Measurements from ENCODE around the gene ID1. TPM values are rescaled to one million over a fixed set of nuclear protein-coding genes. Genes with fewer than 3 reads are reported as not detected.
A peak's percentile ranks its signal among the peaks of the same experiment; 100 is the strongest.

The ID1 gene, protein sequence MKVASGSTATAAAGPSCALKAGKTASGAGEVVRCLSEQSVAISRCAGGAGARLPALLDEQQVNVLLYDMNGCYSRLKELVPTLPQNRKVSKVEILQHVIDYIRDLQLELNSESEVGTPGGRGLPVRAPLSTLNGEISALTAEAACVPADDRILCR
- total RNA-seq: 100 to 1,000 TPM; 103 to 222 TPM
- long read RNA-seq, transcript ID1-202 (2 exons, 994 nt): major isoform, 24 of 33 reads
- long read RNA-seq, transcript ID1-201 (1 exons, 1,233 nt): minor isoform, 8 of 33 reads
- long read RNA-seq, partial matches to known transcripts: 0 of 33 reads
- long read RNA-seq, other reads (novel, unspliced or antisense): 1 of 33 reads

DNA sequence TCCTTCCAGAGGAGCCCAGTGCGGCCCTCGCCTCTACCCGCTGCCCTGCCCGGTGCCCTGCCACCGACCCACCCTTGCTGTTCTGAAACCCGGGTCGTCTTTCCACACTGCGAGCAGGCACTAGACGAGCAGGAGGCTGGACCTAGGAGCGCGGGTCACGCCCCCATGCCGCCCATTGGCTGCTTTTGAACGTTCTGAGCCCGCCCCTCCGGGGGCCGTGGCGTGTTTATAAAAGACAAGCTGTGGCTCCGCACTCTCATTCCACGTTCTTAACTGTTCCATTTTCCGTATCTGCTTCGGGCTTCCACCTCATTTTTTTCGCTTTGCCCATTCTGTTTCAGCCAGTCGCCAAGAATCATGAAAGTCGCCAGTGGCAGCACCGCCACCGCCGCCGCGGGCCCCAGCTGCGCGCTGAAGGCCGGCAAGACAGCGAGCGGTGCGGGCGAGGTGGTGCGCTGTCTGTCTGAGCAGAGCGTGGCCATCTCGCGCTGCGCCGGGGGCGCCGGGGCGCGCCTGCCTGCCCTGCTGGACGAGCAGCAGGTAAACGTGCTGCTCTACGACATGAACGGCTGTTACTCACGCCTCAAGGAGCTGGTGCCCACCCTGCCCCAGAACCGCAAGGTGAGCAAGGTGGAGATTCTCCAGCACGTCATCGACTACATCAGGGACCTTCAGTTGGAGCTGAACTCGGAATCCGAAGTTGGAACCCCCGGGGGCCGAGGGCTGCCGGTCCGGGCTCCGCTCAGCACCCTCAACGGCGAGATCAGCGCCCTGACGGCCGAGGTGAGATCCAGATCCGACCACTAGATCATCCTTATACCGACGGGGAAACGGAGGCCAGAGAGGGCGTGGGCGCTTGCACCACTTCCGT lies at the start of gene ID1:
TSS of gene ID1 (plus strand) at position 259 of the 871 bp plus-strand sequence. CDS start at position 358, 99 bp downstream.
- DNase-seq (peak; percentile 98), ATAC-seq (peak; percentile 89 to 92)
- intact Hi-C loops (cut with DNase I): loop anchor here in 1 of 2 donors (2.0 kb wide), 1 partner anchor 32 kb away; no protein-coding TSS in a partner anchor

DNA sequence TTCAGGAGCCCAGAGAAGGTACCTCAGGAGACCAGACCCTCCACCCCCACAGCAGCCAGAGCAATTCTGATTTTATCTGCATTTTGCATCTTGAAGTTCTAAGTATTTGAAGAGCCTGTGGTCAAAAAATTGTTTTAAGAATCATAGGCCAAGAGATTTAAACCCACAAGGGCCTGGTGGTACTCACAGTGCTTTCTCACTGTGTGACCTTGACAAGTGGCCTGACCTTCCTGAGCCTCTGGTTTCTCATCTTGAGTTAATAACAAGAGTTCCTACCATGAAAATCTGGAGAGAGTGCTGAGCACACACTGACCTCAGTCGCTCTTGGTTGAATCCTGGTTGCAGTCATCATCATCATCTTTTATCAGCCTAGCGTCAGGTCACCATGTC lies 45.4 kb upstream of the ID1 start:
- intact Hi-C loops (cut with DNase I): loop anchor here in 1 of 2 donors (10.0 kb wide), 1 partner anchor 165 kb away; the partner anchor contains the start of gene BCL2L1
- ATAC-seq (no peak), DNase-seq (no peak)

DNA sequence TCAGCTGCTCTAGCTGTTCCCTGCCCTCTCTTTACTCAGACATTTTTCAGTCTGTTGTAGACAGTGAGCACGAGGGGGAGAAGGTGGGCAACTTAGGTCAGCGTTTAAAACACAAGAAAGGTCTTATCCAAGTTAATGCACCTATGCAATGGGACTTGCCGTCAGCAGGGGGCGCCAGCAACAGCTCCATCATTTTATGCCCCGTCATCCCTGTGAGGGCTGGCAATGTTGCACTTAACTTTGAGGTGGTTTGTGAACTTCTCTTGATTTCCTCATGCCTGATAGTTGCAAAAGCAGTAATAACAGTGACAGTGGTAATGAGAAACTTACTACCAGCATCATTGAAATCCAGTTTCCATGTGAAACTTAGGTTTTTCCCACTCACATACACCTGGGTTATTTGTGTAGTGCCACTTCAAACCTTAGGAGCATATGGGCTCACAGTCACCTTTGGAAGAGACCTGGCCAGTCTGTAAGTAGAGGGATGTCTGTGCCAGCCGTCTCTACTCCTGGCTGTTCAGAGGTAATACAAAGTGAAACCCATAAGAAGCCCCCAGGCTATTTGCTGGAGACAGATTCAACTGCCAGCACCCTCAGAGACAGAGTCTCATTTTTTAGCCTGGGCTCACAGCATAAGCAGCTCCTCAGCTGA lies 44.9 kb upstream of the ID1 start:
- intact Hi-C loops (cut with DNase I): loop anchor here in 1 of 2 donors (10.0 kb wide), 1 partner anchor 165 kb away; the partner anchor contains the start of gene BCL2L1
- DNase-seq (peak; percentile 80), ATAC-seq (peak; percentile 34 to 38)

DNA sequence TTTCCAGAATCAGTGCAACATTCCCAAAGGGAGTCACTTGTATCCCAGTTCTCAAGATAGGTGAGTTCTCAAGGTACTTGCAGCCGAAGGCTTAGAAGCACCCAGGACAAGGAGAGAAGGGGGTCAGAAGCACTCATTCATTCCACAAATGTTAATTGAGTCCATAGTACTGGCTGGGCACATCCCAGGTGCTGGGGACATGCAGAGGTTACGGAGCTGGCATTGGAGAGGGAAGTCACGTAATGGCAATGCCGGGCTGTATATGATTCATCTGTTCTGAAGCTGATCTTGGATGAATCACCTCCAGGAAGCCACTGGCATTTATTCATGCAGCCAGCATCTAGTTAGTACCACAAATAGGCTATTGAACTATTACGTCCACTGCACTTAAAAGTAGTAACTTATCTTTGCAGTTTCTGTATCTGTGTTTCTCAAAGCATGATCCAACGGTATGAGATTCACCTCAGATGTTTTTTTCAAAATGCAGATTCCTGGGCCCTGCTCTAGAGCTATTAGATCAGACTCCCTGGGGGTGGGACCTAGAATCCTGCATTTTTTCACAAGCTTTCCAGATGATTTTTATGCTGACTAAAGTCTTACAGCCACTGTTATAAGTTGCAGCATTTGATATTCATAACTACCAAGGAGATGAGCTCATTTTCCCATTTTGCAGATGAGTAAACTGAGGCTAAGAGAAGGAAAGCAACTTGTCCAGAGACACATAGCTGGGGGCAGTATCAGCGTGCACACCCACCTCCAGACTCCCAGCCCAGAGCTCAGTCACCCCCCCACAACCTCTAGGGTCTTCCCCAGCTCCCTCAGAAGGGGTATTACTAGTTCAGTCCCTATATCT lies 44.1 kb upstream of the ID1 start:
- DNase-seq (no peak), ATAC-seq (peak in 1 of 2 donors; percentile 69)
- intact Hi-C loops (cut with DNase I): loop anchor here in 1 of 2 donors (10.0 kb wide), 1 partner anchor 164 kb away; the partner anchor contains the start of gene BCL2L1

DNA sequence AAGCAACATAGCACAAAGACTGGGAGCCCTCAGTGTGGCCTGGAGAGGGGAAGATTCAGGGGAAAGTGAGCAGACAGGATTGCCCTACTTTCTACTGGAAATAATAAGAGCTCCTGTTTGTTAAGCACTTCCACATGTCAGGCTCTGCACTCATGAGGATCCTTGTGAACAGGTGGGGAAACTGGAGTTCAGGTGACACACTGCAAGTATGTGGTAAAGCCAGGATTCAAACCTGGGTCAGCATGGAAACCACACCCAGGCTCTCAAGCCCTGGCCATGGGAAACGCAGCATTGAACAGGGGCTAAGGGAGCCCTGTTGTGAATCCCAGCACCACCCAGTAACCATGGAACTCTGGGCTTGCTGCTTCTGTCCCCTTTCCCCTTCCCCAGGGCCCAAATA lies 42.8 kb upstream of the ID1 start:
- DNase-seq: no peak
- no peak for ATAC-seq
- intact Hi-C loops (cut with DNase I): loop anchor here in 1 of 2 donors (2.0 to 10.0 kb wide), 2 partner anchors 51 to 163 kb away; partner anchors contain the start of gene BCL2L1

DNA sequence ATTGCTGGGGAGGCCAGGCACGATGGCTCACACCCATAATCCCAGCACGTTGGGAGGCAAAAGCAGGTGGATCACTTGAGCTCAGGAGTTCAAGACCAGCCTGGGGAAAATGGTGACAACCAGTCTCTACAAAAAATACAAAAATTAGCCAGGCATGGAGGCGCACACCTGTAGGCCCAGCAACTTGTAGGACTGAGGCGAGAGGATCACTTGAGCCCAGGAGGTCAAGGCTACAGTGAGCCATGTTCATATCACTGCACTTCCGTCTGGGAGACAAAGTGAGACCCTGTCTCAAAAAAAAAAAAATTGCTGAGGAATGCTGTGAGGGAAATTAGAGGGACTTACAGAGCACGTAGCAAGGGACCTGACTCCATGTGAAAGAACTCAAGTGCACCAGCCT lies 40.8 kb upstream of the ID1 start:
- ATAC-seq (no peak), DNase-seq (no peak)
- intact Hi-C loops (cut with DNase I): loop anchor here in 1 of 2 donors (10.0 kb wide), 1 partner anchor 161 kb away; the partner anchor contains the start of gene BCL2L1

DNA sequence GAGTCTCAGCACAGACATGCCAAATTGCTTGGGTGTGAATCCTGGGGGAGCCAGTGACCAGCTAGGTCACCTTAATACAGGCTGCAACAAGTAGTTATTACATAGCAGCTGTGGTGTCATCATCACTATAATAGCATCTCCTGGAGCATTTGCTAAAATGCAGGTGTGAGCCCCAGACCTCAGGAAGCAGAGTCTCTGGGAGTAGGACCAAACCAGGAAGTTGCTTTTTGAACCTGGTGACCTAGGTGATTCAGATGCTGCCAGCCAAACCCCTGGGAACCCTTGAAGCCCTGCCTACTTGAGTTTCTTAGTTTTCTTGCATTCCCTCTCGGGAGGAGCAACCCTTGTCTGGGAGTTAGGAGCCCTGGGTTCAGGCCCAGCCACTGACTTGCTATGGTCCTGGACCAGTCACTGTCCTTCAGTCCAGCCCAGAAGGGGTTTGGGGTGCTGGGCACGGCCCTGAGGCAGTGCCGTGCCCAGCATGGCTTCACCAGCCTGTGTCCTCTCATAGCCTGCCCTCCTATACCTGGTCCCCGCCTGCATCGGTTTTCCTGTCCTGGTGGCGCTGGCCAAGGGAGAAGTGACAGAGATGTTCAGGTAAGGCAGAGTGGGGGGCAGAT lies 39.3 kb upstream of the ID1 start:
- ATAC-seq (no peak), DNase-seq (no peak)
- intact Hi-C loops (cut with DNase I): loop anchor here in 1 of 2 donors (10.0 kb wide), 1 partner anchor 159 kb away; the partner anchor contains the start of gene BCL2L1

DNA sequence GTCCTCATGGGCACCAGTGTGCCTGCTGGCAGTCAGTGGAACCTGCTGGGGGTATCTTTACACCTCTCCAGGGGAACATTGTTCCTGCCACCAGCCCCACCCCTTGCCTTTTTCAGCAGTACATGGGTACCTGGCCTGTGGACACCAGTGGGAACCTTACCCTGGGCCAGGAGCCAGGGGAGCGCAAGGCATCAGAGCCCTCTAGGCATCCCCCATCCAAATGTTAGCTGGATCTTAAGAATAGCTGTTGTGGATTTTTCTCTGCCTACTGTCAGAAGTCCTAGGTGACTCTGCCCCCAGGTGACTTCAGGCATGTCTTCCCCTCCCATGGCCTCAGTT lies 38.8 kb upstream of the ID1 start:
- intact Hi-C loops (cut with DNase I): loop anchor here in 1 of 2 donors (10.0 kb wide), 1 partner anchor 159 kb away; the partner anchor contains the start of gene BCL2L1
- no peak for DNase-seq
- ATAC-seq: no peak

DNA sequence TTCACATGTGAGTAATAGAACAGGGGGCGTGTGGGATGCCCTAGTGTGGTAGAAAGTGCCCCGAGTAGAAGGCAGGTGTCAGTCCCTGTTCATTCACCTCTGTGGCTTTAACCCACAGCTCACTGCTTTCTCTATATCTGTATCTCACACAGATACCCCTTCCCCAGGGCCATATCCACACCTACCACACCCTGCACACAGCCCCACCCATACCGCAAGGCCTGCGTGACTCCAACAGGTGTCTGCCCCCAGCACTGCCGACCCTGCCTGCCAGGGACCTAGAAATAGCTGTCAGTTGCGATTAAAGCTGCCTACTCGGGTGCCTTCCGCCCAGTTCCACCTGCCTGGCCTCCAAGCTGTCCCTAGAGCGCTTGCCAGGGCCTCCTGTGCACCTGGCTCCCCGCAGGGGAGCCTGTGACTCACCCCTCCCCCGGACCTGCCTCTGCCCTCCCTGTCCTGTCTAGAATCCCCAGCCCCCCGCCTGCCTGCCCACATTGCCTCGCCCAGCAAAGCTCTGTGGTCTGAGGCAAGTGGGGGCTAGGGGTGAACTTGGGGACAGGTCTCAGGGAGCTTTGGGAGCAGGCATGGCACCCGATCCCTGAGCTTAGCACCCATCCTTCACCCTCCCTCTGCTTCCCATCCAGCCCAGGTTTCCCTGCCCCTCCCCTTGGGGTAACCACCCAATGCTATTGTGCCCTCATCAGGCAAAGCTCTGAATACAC lies 38.3 kb upstream of the ID1 start:
- DNase-seq: no peak
- intact Hi-C loops (cut with DNase I): loop anchor here in 1 of 2 donors (10.0 kb wide), 1 partner anchor 158 kb away; the partner anchor contains the start of gene BCL2L1

DNA sequence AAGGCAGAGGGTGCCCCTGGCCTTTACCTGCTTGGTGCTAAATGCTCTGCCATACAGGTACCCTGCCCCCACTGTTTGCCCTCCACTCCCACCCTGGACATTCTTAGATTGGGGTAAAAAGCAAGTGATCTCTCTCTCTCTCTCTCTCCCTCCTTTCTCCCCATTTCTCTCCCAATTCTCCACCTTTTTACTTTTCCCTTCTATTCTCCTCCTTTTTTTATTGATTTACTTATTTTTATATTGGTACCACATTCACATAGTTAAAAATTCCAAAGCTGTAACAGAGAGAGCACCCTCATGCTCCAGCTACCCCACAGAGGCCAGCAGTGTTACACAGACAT lies 37.7 kb upstream of the ID1 start:
- DNase-seq (no peak), ATAC-seq (no peak)
- intact Hi-C loops (cut with DNase I): loop anchor here in 1 of 2 donors (10.0 kb wide), 1 partner anchor 157 kb away; the partner anchor contains the start of gene BCL2L1

More for the DNA sequence above, 38.3 kb upstream of the ID1 start:
- ATAC-seq: no peak

DNA sequence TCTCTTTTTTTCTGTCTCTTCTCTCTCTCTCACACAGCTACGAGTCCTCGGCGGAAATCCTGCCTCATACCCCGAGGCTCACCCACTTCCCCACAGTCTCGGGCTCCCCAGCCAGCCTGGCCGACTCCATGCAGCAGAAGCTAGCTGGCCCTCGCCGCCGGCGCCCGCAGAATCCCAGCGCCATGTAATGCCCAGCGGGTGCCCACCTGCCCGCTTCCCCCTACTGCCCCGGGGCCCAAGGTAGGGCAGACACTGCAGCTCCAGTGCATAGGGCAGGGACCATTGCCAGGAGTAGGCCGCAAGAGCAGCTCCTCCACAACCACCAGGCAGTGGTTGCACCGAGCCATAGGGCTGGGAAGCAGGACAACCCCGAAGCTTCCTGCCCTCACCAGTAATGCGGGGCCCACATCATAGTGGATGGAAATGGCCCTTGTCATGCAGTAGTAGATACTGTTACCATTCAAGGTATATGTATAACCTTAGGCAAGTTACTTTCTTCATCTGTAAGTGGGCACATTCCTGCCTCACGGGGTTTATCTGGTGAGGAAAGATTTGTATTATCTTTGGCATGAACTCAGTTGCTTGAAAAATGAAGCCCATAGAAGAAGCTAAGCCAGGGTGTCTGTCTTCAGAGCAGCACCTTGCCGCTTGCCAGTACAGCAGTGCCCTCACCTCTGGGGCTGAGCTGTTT lies 36.9 kb upstream of the ID1 start:
- DNase-seq (no peak), ATAC-seq (peak in 1 of 2 donors; percentile 22)
- intact Hi-C loops (cut with DNase I): loop anchor here in 1 of 2 donors (10.0 kb wide), 1 partner anchor 157 kb away; the partner anchor contains the start of gene BCL2L1

DNA sequence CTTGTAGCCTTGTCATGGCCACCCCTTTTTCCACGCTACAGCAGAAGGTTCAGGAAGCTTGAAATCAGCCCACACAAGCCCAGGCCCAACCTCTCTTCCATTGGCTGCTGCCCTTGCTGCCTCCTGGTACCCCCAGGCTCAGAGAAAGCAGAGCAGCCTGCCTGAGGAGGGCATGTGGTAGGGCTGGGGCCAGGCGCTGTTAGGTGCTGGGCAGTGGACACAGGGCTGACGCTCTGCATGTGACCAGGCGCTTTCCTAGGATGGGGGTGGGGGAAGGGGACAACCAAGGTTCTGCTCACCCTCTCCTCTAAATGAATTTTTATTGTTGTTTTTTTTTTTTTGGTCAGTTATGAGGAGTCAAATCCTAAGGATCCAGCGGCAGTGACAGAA lies 36.3 kb upstream of the ID1 start:
- intact Hi-C loops (cut with DNase I): loop anchor here in 1 of 2 donors (10.0 kb wide), 1 partner anchor 156 kb away; the partner anchor contains the start of gene BCL2L1
- no peak for DNase-seq
- peak in 1 of 2 donors; percentile 0 for ATAC-seq

DNA sequence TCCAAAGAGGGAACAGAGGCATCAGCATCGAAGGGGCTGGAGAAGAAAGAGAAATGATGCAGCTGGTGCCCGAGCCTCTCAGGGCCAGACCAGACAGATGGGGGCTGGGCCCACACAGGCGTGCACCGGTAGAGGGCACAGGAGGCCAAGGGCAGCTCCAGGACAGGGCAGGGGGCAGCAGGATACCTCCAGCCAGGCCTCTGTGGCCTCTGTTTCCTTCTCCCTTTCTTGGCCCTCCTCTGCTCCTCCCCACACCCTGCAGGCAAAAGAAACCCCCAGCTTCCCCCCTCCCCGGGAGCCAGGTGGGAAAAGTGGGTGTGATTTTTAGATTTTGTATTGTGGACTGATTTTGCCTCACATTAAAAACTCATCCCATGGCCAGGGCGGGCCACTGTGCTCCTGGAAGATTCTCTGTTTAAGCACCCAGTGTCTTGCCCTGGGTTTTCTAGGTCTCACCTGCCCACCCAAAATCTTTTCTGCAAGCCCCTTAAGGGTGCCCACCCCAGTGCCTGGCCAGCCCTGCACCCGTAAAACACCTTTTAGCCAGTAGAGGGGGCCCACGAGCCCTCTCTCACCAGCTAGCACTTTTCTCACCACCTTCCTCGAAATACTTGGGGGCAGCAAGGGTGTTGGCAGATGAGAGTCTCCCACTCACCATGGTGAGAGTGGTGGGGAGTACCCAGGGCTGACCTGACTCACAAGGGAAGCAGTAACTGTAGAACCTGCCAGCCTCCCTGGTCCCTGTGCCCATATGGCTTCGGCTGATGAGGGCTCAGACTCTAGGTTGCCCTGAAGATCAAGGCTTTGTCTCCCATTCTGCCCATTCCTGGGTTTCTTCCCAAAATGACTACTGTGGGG lies 35.7 kb upstream of the ID1 start:
- DNase-seq (peak; percentile 60), ATAC-seq (peak; percentile 0 to 2)
- intact Hi-C loops (cut with DNase I): loop anchor here (2.0 to 10.0 kb wide), 3 partner anchors 43 to 155 kb away; partner anchors contain the start of gene BCL2L1 (in 1 of the 2)

DNA sequence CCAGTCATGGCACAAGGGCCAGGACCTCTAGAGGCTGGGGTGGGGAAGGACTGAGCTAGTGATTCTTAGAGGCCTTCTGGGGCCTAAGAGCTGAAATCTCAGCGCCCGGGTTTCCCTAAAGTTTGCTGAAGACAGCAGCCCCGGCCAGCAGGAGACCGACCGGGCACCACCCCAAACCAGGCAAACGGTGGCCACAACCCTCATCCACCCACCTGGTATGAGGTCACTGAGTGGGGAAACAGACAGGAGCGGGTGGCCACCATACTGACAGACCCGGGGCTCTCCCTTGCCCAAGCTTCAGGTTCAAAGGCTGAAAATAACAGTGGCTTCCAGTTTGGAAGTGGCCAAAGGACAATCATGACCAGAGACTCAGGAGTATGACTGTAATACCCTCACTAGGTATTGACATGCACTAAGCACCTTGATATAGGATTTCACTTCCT lies 35.0 kb upstream of the ID1 start:
- ATAC-seq (no peak), DNase-seq (no peak)
- intact Hi-C loops (cut with DNase I): loop anchor here (2.0 to 5.0 kb wide), 2 partner anchors 43 to 142 kb away; no protein-coding TSS in a partner anchor
